ENCODE data around the gene ZFAND2A. TPM values are rescaled to one million over a fixed set of nuclear protein-coding genes. Genes with fewer than 3 reads are reported as not detected.

ZFAND2A gene
- total and polyA plus RNA-seq, 2 donors (not counting 3 experiments of a cell fraction or from before 2014, with no cell fraction given): 31.8 to 40.6 TPM

DNA sequence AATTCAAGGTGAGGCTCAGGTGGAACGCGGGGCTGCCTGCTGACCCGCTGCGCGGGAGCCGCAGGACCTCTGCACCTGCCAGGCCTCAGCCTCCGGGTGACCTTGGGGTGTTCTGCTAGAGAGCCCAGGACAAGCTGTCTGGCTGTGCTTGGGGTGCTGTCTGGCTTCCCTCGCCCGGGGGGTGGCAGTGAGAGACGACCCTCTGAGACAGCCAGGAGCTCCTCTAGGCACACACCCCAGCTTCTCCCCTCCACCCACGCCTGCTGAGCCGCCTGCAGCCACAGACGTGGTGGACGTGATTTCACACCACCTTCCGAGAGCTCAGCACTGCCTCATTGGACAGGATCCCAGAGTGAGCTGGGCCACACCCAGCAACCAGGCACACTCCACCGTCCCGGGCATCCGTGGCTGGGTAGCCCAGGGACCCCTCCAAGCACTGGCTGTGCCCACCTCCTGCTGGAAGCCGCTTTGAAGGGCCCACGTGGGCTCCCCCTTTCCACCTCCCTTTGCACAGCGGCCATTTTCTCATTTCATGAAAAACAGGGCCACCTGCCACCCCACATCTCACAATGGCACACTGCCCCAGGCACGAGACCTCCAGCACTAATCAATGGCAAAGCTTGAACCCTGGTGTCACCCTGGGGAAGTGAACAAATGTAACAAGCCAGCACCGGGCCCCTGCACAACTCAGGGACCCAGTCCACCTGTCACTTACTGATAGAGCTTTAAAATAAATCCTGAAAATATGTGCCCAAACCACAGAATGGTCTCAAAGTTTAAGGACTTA, 35.0 kb downstream of the ZFAND2A start:
- no peaks in the 10 kb centered on the region for H4K20me1 ChIP-seq (replicated peaks; ENCODE audit: control insufficient read depth, extremely low read depth, insufficient read depth, low read length)
- H3K27ac ChIP-seq (ENCODE audit: insufficient read depth, low read depth, low read length): no peak overlapping the region
- H3K79me2 ChIP-seq (ENCODE audit: control insufficient read depth, insufficient read depth, low read length): peaks cover 2% of the 10 kb centered on the region
- intact Hi-C loops (cut with micrococcal nuclease) (no loop called here), dilution Hi-C loops (cut with MboI; ENCODE audit: extremely low pct_ligation_motif_present, low sequenced_read_pairs) (no loop called here)
- ChIA-PET CTCF (interaction anchor here (1.6 to 4.4 kb wide), 7 partner anchors 13 to 132 kb away, joined by 7 to 65 read pairs (median 31); a partner anchor contains a TSS), POLR2A (no interaction called here)
- no peak overlapping the region for H3K9ac ChIP-seq (replicated peaks; ENCODE audit: extremely low read depth, insufficient read depth, low read length)
- H2AFZ ChIP-seq (ENCODE audit: low read depth, low read length): no peak overlapping the region
- DNase-seq (ENCODE audit: low read depth, low spot score) (no peak), FAIRE-seq (no peak)
- H3K4me3 ChIP-seq (replicated peaks in 1 of 3; ENCODE audit: insufficient read depth in 1 of 3, low read depth in 1 of 3, low read length in 3 of 3): no peak overlapping the region
- TF ChIP-seq POLR2A (IDR thresholded peaks at IDR 0.05; ENCODE audit: low read depth, low read length) (no peak), EZH2 (IDR thresholded peaks at IDR 0.05; ENCODE audit: borderline replicate concordance, low read depth, low read length, severe bottlenecking) (no peak), FOS (IDR thresholded peaks at IDR 0.05; ENCODE audit: borderline replicate concordance, insufficient read depth, low read length) (no peak), GATA2 (IDR thresholded peaks at IDR 0.05; ENCODE audit: insufficient read depth, insufficient read length, low read depth, low read length) (no peak), MYC (IDR thresholded peaks at IDR 0.05; ENCODE audit: low read depth, low read length) (no peak), POLR2AphosphoS5 (IDR thresholded peaks at IDR 0.05; ENCODE audit: insufficient read depth, low read depth, low read length) (no peak), JUN (IDR thresholded peaks at IDR 0.05; ENCODE audit: borderline replicate concordance, insufficient read depth, insufficient read length, low read depth) (no peak)
- TF ChIP-seq, protein P1, sequence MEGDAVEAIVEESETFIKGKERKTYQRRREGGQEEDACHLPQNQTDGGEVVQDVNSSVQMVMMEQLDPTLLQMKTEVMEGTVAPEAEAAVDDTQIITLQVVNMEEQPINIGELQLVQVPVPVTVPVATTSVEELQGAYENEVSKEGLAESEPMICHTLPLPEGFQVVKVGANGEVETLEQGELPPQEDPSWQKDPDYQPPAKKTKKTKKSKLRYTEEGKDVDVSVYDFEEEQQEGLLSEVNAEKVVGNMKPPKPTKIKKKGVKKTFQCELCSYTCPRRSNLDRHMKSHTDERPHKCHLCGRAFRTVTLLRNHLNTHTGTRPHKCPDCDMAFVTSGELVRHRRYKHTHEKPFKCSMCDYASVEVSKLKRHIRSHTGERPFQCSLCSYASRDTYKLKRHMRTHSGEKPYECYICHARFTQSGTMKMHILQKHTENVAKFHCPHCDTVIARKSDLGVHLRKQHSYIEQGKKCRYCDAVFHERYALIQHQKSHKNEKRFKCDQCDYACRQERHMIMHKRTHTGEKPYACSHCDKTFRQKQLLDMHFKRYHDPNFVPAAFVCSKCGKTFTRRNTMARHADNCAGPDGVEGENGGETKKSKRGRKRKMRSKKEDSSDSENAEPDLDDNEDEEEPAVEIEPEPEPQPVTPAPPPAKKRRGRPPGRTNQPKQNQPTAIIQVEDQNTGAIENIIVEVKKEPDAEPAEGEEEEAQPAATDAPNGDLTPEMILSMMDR (IDR thresholded peaks at IDR 0.05; ENCODE audit: extremely low read depth in 1 of 2, insufficient read depth in 1 of 2, low read depth in 1 of 2, low read length in 2 of 2): no peak
- no peak overlapping the region for H3K4me2 ChIP-seq (ENCODE audit: insufficient read depth, low read length)
- H3K4me1 ChIP-seq (ENCODE audit: control insufficient read depth, extremely low read depth, insufficient read depth, low read length): peaks cover 12% of the 10 kb centered on the region
- H3K27me3 ChIP-seq (ENCODE audit: control insufficient read depth in 2 of 2, insufficient read depth in 2 of 2, low read length in 2 of 2): no peaks in the 10 kb centered on the region
- H3K36me3 ChIP-seq (ENCODE audit: control insufficient read depth in 2 of 2, extremely low read depth in 1 of 2, insufficient read depth in 2 of 2, low read length in 2 of 2): peaks cover 0 to 3% of the 10 kb centered on the region in 2 experiments
- H3K9me1 ChIP-seq (replicated peaks; ENCODE audit: control insufficient read depth, extremely low read depth, insufficient read depth, low read length): no peaks in the 10 kb centered on the region
- no TSS peak for BruUV-seq (replicated peaks)
- no peaks in the 10 kb centered on the region for H3K9me3 ChIP-seq (replicated peaks; ENCODE audit: control insufficient read depth, insufficient read depth, low read length)
